Fibroblast of the aortic adventitia (primary cell): ENCODE results near the gene MYMK. TPM values are rescaled to one million over a fixed set of nuclear protein-coding genes. Genes with fewer than 3 reads are reported as not detected.

Experiments used
- DNase-seq: peaks from one replicate; pipeline ENCODE4 v3.0.0-alpha.2; 2010; ENCODE audit warnings: low read depth
- H3K4me3 ChIP-seq: 2 replicates; pipeline ENCODE4 v1.5.1; 2011; ENCODE audit warnings: low read depth, mild to moderate bottlenecking, control low read depth, low read length, moderate library complexity
- CTCF ChIP-seq: IDR thresholded peaks from 2 replicates; pipeline ENCODE4 v1.5.1; 2011; ENCODE audit warnings: mild to moderate bottlenecking, low read length, control low read depth, inconsistent platforms; ENCODE audit not compliant: insufficient read depth
- total RNA-seq: library from RNA; depleted of rRNA; stranded (reverse); fragments of >200 nt; gene quantifications from 2 replicates; pipeline ENCODE4 v1.2.3, GENCODE V29; 2012; ENCODE audit warnings: low replicate concordance

MYMK gene
- total RNA-seq, 1 donor, result not detected

GRCh38 chr9:133471551-133472276 is 53.0 kb downstream of the MYMK start:
- TF ChIP-seq CTCF, result no peak
- no peak for DNase-seq
- H3K4me3 ChIP-seq, result no peak overlapping the region

- TF ChIP-seq CTCF, result no peak
- no peak overlapping the region for H3K4me3 ChIP-seq
- DNase-seq, result no peak
Observed at GRCh38 chr9:133470988-133471387, 53.8 kb downstream of the MYMK start.

GRCh38 chr9:133470427-133470924 is 54.3 kb downstream of the MYMK start:
- H3K4me3 ChIP-seq, result no peak overlapping the region
- no peak for TF ChIP-seq CTCF
- DNase-seq, result no peak

- no peak for TF ChIP-seq CTCF
- no peak overlapping the region for H3K4me3 ChIP-seq
- no peak for DNase-seq
Observed at GRCh38 chr9:133468777-133469421, 55.9 kb downstream of the MYMK start.

- no peak for TF ChIP-seq CTCF
- no peak for DNase-seq
- H3K4me3 ChIP-seq, result no peak overlapping the region
Observed at GRCh38 chr9:133468374-133468773, 56.4 kb downstream of the MYMK start.

- H3K4me3 ChIP-seq, result no peak overlapping the region
Observed at GRCh38 chr9:133467101-133467500, 57.7 kb downstream of the MYMK start.

More at GRCh38 chr9:133467101-133467500, 57.7 kb downstream of the MYMK start:
- no peak for TF ChIP-seq CTCF
- DNase-seq, result no peak
